IPS DF 6.9 (cell line): ENCODE measurements around the gene ALPP.

Experiments used
- DNase-seq: peaks from one replicate; pipeline ENCODE4 v3.0.0-alpha.2; 2013; ENCODE audit warnings: low read depth, low spot score
- H3K27ac ChIP-seq: one replicate; pipeline ENCODE4 v1.5.1; 2013; ENCODE audit warnings: low read length, control low read depth
- H3K27me3 ChIP-seq: 2 replicates; pipeline ENCODE4 v1.6.1; 2013; ENCODE audit warnings: mild to moderate bottlenecking, low read length; ENCODE audit not compliant: control insufficient read depth, insufficient read depth
- H3K36me3 ChIP-seq: 2 replicates; pipeline ENCODE4 v1.6.1; 2013; ENCODE audit warnings: low read length; ENCODE audit not compliant: control insufficient read depth, insufficient read depth
- H3K4me1 ChIP-seq: 2 replicates; pipeline ENCODE4 v1.6.1; 2013; ENCODE audit warnings: low read length; ENCODE audit not compliant: control insufficient read depth, insufficient read depth
- H3K4me3 ChIP-seq: 2 replicates; pipeline ENCODE4 v1.5.1; 2013; ENCODE audit warnings: mild to moderate bottlenecking, low read length
- H3K9me3 ChIP-seq: 2 replicates; pipeline ENCODE4 v1.6.1; 2013; ENCODE audit warnings: low read length, inconsistent platforms; ENCODE audit not compliant: control insufficient read depth, insufficient read depth
- WGBS: extraction: QIAGEN DNeasy Blood & Tissue Kit; methylation state at CpG from one replicate; pipeline ENCODE4 v1.1.7; 2013; ENCODE audit warnings: mixed read lengths, missing lambda C conversion rate; ENCODE audit not compliant: insufficient read length, insufficient coverage; 5-methylcytosine and 5-hydroxymethylcytosine counted together

Gene ALPP

GRCh38 chr2:232341739-232342126, 36.8 kb upstream of the ALPP start:
- Histone ChIP-seq H3K36me3 (no peaks in the 10 kb centered on the region), H3K4me1 (no peaks in the 10 kb centered on the region), H3K9me3 (no peaks in the 10 kb centered on the region), H3K27ac (no peak overlapping the region), H3K4me3 (no peak overlapping the region), H3K27me3 (no peaks in the 10 kb centered on the region)
- no peak for DNase-seq
- WGBS = 100% methylated on average over 1 of the region's 4 CpGs

GRCh38 chr2:232342635-232343565, 35.7 kb upstream of the ALPP start:
- WGBS = no CpG with 5 or more reads among the region's 19 CpGs
- no peak for DNase-seq
- no peak overlapping the region for H3K4me3 ChIP-seq
- H3K36me3 ChIP-seq = no peaks in the 10 kb centered on the region
- H3K4me1 ChIP-seq = no peaks in the 10 kb centered on the region
- H3K27ac ChIP-seq = no peak overlapping the region
- H3K27me3 ChIP-seq = no peaks in the 10 kb centered on the region
- H3K9me3 ChIP-seq = no peaks in the 10 kb centered on the region

- no CpG with 5 or more reads among the region's 6 CpGs for WGBS
- Histone ChIP-seq H3K4me1 (no peaks in the 10 kb centered on the region), H3K27ac (no peak overlapping the region), H3K9me3 (no peaks in the 10 kb centered on the region), H3K27me3 (no peaks in the 10 kb centered on the region), H3K4me3 (no peak overlapping the region), H3K36me3 (no peaks in the 10 kb centered on the region)
- DNase-seq = no peak
These were observed 34.7 kb upstream of the ALPP start for GRCh38 chr2:232343821-232344220.

DNA sequence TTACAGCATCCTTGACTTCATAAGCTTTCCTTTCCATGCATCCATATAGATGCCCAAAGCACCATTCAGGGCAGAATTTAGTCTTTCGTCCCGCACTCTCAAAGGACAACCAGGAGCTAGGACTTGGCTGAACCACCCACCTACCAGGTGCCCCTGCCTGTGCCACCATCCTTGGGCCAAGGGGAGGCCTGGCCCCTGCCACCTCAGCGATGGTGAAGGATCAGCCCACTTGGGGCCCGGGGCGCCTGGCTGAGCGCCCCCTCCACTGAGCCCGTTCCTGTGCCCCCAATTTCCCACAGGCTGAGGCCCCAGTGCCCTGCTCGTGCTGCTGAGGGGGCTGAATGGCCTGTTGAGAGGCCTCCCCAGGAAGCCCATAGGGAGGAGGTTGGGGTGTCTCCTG, 33.3 kb upstream of the ALPP start:
- WGBS = no CpG with 5 or more reads among the region's 8 CpGs
- no peaks in the 10 kb centered on the region for H3K9me3 ChIP-seq
- no peak overlapping the region for H3K4me3 ChIP-seq
- no peak for DNase-seq
- H3K4me1 ChIP-seq = no peaks in the 10 kb centered on the region
- H3K36me3 ChIP-seq = no peaks in the 10 kb centered on the region
- H3K27me3 ChIP-seq = peaks cover 9% of the 10 kb centered on the region
- no peak overlapping the region for H3K27ac ChIP-seq

GRCh38 chr2:232347369-232347768, 31.2 kb upstream of the ALPP start:
- no peaks in the 10 kb centered on the region for H3K36me3 ChIP-seq
- no peak for DNase-seq
- no peak overlapping the region for H3K4me3 ChIP-seq
- no peak overlapping the region for H3K27ac ChIP-seq
- peaks cover 29% of the 10 kb centered on the region for H3K27me3 ChIP-seq
- peaks cover 1% of the 10 kb centered on the region for H3K4me1 ChIP-seq
- no peaks in the 10 kb centered on the region for H3K9me3 ChIP-seq
- WGBS = no CpG with 5 or more reads among the region's 6 CpGs

DNA sequence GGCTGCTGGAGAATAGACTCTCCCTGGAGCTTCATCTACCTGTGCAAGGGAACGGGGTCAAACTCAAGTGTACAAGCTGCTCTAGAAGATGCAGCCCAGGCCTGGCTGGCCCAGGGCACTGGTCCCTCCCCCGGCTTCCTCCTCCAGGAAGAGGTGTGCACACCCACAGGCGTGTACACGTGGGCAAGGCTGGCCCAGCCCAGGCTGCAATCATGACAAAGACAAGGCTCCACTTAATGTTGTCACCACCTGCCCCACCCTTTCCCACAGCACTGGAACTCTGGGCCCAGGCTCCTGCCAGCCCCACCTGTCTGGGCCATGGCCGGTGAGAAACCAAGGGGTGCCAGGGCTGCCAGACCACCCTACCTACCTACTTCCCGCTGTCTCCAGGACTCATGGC, 29.6 kb upstream of the ALPP start:
- Histone ChIP-seq H3K4me1 (peaks cover 2% of the 10 kb centered on the region), H3K9me3 (no peaks in the 10 kb centered on the region), H3K27me3 (peaks cover 31% of the 10 kb centered on the region), H3K27ac (no peak overlapping the region), H3K36me3 (no peaks in the 10 kb centered on the region), H3K4me3 (no peak overlapping the region)
- DNase-seq = no peak
- WGBS = no CpG with 5 or more reads among the region's 6 CpGs

- no CpG with 5 or more reads among the region's 7 CpGs for WGBS
- H3K27me3 ChIP-seq = peaks cover 31% of the 10 kb centered on the region
These were observed 29.0 kb upstream of the ALPP start for GRCh38 chr2:232349546-232349945.

DNA sequence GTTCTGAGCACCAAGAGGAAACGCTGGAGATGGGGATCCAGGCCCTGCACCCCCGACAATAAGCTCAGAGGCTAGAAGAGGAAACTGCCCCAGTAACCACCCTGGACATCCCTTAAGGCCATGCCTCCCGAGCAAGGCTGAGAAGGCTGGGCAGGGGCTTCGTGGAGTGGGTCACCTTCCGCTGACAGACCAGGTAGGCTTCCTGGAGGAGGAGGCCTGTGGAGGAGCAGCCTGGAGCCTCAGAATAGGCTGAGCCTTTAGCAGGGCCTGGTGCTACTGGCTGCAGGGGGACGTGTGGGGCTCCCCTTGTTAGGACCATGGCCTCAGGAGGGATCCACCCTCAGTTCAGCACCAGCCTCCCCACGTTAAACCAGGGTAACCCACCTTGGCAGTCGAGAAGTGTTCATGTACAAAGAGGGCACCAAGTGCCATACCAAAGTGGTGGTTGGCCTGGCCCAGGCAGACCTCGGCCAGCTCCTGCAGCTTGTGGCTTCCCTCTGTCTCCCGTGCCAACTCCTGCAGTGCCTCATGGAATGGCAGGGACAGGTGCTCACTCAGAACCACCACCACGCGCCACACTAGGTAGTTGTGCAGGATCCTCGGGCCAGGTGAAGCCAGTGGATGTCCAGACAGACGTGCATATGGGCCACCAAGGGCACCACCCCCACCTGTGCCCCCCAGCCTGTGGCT, 28.5 kb upstream of the ALPP start:
- Histone ChIP-seq H3K27ac (no peak overlapping the region), H3K36me3 (no peaks in the 10 kb centered on the region), H3K4me3 (no peak overlapping the region), H3K9me3 (no peaks in the 10 kb centered on the region; the same call in 1 of the 2 replicates), H3K27me3 (peaks cover 31% of the 10 kb centered on the region), H3K4me1 (peaks cover 2% of the 10 kb centered on the region)
- WGBS = no CpG with 5 or more reads among the region's 14 CpGs
- no peak for DNase-seq

More at GRCh38 chr2:232349546-232349945, 29.0 kb upstream of the ALPP start:
- no peak overlapping the region for H3K4me3 ChIP-seq
- no peaks in the 10 kb centered on the region for H3K36me3 ChIP-seq
- DNase-seq = no peak
- no peak overlapping the region for H3K27ac ChIP-seq
- H3K9me3 ChIP-seq = no peaks in the 10 kb centered on the region
- peaks cover 2% of the 10 kb centered on the region for H3K4me1 ChIP-seq

- Histone ChIP-seq H3K27ac (no peak overlapping the region), H3K4me3 (no peak overlapping the region; the same call in 1 of the 2 replicates), H3K36me3 (no peaks in the 10 kb centered on the region), H3K9me3 (no peaks in the 10 kb centered on the region; the same call in 1 of the 2 replicates), H3K27me3 (peaks cover 31% of the 10 kb centered on the region), H3K4me1 (peaks cover 2% of the 10 kb centered on the region)
- no CpG with 5 or more reads among the region's 76 CpGs for WGBS
- DNase-seq = no peak
These were observed 27.5 kb upstream of the ALPP start for GRCh38 chr2:232350804-232351685.
